ENCODE data around the gene KIF18A.
"Not testable (repeated sequence)": the region's sequence is repeated elsewhere in the genome, so short reads cannot be mapped to it uniquely, and the experiment has no call there.

Gene KIF18A

DNA sequence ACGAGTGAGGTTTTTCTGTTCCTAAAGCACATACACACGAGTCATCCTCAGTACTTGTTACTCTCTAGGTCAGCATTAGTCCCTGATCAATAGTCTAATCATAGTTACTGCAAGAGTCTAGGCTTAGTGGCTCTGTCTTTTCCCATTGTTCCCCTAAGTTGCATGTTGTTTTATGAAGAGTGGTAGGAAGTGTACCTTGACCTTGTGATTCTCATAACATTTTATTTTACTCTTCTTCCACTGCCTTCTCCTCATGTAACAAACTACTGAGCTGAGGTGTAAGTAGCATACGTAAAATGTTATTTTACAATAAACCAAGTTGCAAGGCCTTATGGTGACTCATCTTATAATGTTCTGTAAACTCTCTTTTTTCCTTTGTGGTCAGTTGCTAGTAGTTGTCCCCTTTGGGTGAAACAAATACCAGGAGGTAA, 15.2 kb upstream of the KIF18A start:
- Mint-ChIP-seq H3K36me3 (peaks cover 18% of the 10 kb centered on the region), H3K4me3 (no peak overlapping the region), H3K4me1 (peaks cover 4% of the 10 kb centered on the region), H3K27ac (no peak overlapping the region), H3K9me3 (no peaks in the 10 kb centered on the region), H3K27me3 (no peaks in the 10 kb centered on the region)
- no peak for DNase-seq (ENCODE audit: low spot score in 2 of 2)
- no peak for ATAC-seq (ENCODE audit: low read depth)

DNA sequence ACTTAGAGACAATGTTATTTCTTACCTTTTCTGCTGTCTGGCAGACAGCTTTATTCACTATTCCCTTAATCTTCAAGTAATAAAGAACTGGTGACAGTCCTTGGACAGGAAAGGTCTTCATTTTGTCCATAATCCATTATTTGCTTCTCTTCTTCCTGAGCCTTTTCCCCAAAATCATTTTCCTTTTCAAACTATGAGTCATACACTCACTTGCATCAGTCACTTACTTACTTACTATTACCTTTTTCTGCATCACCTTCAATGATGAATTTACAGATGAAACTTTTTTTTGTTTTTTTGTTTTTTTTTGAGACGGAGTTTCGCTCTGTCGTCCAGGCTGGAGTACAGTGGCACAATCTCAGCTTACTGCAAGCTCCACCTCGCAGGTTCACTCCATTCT, 9.8 kb upstream of the KIF18A start:
- Mint-ChIP-seq H3K9me3 (no peaks in the 10 kb centered on the region), H3K4me3 (no peak overlapping the region), H3K4me1 (peaks cover 8% of the 10 kb centered on the region), H3K27ac (no peak overlapping the region), H3K36me3 (peaks cover 13% of the 10 kb centered on the region), H3K27me3 (no peaks in the 10 kb centered on the region)
- no peak for ATAC-seq (ENCODE audit: low read depth)
- DNase-seq (ENCODE audit: low spot score in 2 of 2) = no peak

DNA sequence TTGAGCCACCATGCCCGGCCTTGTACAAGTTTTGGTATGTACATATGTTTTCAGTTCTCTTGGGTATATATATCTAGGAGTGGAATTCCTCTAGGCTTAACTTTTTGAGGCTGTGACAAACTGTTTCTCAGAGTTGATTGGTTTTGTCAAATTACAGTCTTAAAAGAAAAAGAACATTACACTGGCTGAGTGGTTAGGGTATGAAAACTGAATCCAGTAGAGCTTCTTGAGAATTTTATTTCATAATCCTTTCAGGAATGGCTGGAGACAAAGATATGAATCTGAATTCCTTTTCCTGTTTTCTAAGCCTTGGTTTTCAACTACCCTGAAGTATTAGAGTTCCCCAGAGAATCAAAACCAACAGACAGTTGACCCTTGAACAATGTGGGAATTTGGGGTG, 6.8 kb upstream of the KIF18A start:
- Mint-ChIP-seq H3K4me3 (no peak overlapping the region), H3K4me1 (peaks cover 16% of the 10 kb centered on the region), H3K27ac (no peak overlapping the region), H3K9me3 (no peaks in the 10 kb centered on the region), H3K27me3 (no peaks in the 10 kb centered on the region), H3K36me3 (peaks cover 10% of the 10 kb centered on the region)
- ATAC-seq (ENCODE audit: low read depth) (no peak), DNase-seq (ENCODE audit: low spot score in 2 of 2) (no peak)

DNA sequence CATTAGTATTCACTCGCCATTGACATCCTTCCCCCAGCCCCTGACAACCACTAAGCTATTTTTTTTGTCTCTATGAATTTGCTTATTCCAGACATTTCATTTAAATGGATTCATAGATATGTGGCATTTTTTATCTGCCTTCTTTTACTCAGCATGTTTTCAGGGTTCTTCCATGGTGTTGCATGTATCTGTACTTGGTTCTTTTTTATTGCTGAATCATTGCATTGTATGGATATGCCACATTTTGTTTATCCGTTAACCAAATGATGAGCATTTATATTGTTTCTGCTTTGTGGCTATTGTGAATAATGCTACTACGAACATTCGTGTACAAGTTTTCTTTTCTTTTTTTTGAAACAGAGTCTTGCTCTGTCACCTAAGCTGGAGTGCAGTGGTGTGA, 6.2 kb upstream of the KIF18A start:
- Mint-ChIP-seq H3K36me3 (peaks cover 10% of the 10 kb centered on the region), H3K27ac (no peak overlapping the region), H3K27me3 (no peaks in the 10 kb centered on the region), H3K4me1 (peaks cover 21% of the 10 kb centered on the region), H3K4me3 (no peak overlapping the region), H3K9me3 (no peaks in the 10 kb centered on the region)
- ATAC-seq (ENCODE audit: low read depth) (no peak), DNase-seq (ENCODE audit: low spot score in 2 of 2) (no peak)

DNA sequence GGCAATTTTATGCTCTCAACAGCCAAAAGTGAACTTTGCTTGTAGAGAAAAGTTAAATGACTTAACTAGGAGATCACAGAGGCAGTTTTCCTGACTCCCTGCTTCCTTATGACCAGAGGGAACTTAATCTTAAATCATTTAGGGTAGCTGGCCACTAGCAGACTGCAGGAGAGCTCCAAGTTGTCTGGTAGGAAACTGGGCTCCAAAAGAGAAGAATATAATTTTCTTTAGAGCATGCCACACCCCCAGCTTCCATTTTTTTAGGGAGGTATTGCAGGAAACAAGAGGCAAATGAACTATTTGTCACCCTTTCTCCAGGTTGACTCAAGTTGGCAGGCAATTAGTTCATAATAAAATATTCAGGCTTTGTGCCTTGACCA, 2.9 kb upstream of the KIF18A start:
- Mint-ChIP-seq H3K36me3 (peaks cover 10% of the 10 kb centered on the region), H3K9me3 (no peaks in the 10 kb centered on the region), H3K27ac (peak overlapping the region; percentile 98), H3K4me3 (peak overlapping the region; percentile 96), H3K27me3 (no peaks in the 10 kb centered on the region), H3K4me1 (peaks cover 26% of the 10 kb centered on the region)
- DNase-seq (ENCODE audit: low spot score in 2 of 2) (no peak), ATAC-seq (ENCODE audit: low read depth) (no peak)

DNA sequence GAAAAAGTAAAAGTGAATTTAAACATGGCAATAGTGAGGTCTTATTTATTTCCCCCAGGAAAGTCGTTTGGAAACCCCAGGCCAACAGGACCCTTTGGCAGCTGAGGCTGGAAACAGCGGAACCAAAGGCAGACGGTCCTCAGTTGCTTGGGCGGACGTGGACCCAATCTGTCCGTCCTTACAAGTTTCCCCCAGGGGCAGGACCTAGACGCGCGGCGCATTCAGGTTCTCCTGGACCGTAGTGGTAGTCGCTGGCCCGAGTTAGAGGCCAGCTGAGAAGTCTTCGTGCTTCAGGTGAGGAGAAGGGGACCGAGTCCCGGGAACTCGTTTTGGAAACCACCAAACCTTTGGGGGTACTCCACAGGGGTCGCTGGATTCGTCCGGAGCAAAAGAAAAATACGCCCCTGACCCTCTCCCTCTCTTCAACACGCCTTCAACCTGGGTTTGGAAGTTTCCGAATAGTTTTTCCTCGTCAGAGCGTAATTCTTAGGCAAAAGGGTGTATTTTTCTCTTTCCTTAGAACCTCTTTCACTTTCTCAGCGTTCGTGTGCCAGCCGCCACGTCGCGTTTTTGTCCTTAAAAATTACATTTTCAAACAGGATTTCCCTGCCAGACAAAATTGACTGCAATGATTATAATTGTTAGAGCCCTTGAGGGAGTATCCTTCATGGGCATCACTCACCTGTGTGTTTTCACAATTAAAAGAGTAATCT, 2.3 kb upstream of the KIF18A start:
- Mint-ChIP-seq H3K36me3 (peaks cover 10% of the 10 kb centered on the region), H3K4me1 (peaks cover 25% of the 10 kb centered on the region), H3K4me3 (peak overlapping the region; percentile 96), H3K27ac (peak overlapping the region; percentile 98), H3K9me3 (no peaks in the 10 kb centered on the region), H3K27me3 (no peaks in the 10 kb centered on the region)
- peak; percentile 9 for ATAC-seq (ENCODE audit: low read depth)
- peak; percentile 25 to 59 for DNase-seq (ENCODE audit: low spot score in 2 of 2)

DNA sequence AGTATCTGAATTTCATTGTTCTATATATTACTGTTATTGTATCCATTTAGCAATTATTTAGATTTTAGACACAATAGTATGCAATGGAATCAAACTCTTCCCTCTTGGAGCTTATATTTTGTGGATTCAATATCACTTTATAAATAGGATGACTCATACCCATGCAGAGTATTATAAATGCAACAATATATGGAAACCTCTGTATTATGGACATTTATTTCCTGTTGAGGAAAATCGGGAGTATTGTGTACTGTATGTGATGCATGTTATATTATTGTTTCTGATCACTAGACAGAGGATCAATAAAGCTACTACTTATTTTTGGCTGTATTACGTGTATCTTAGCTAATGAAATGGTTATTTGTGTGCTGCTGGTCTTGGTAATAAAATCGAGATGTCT, 1.0 kb upstream of the KIF18A start:
- DNase-seq (ENCODE audit: low spot score in 2 of 2) (no peak), ATAC-seq (ENCODE audit: low read depth) (no peak)
- peak overlapping the region; percentile 98 for H3K27ac Mint-ChIP-seq
- peaks cover 1% of the 10 kb centered on the region for H3K36me3 Mint-ChIP-seq
- peak overlapping the region; percentile 96 for H3K4me3 Mint-ChIP-seq
- peaks cover 25% of the 10 kb centered on the region for H3K4me1 Mint-ChIP-seq
- no peaks in the 10 kb centered on the region for H3K27me3 Mint-ChIP-seq
- no peaks in the 10 kb centered on the region for H3K9me3 Mint-ChIP-seq

DNA sequence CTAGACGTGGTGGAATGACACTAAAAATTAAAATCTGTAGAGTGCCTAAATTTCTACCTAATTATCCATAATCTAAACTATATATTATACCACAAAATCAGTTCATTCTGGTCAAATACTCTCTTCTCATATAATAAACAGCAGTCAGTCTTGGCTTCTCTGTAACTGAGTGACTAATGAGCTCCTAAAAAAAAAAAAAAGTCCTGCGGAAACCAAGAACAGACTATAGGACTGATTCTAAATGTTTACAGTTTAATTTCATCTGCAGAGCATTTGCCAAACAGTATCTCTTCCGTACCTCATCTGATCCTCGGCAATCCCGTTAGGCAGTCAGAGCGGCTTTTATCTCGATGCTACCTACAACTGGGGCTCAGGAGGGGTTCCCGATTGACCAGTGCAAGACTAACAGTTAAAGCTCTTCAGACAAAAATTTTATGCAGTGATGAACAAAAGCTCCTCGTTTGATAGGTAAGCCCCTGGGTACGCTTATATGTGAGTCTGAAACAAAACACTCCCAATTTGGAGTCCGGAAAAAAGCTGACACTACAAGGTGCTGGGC, 686 bp downstream of the KIF18A start:
- no peaks in the 10 kb centered on the region for H3K9me3 Mint-ChIP-seq
- H3K36me3 Mint-ChIP-seq = no peaks in the 10 kb centered on the region
- ATAC-seq (ENCODE audit: low read depth) = peak; percentile 0
- H3K27me3 Mint-ChIP-seq = no peaks in the 10 kb centered on the region
- peaks cover 23% of the 10 kb centered on the region for H3K4me1 Mint-ChIP-seq
- peak overlapping the region; percentile 98 for H3K27ac Mint-ChIP-seq
- no peak for DNase-seq (ENCODE audit: low spot score in 2 of 2)
- H3K4me3 Mint-ChIP-seq = peak overlapping the region; percentile 95

DNA sequence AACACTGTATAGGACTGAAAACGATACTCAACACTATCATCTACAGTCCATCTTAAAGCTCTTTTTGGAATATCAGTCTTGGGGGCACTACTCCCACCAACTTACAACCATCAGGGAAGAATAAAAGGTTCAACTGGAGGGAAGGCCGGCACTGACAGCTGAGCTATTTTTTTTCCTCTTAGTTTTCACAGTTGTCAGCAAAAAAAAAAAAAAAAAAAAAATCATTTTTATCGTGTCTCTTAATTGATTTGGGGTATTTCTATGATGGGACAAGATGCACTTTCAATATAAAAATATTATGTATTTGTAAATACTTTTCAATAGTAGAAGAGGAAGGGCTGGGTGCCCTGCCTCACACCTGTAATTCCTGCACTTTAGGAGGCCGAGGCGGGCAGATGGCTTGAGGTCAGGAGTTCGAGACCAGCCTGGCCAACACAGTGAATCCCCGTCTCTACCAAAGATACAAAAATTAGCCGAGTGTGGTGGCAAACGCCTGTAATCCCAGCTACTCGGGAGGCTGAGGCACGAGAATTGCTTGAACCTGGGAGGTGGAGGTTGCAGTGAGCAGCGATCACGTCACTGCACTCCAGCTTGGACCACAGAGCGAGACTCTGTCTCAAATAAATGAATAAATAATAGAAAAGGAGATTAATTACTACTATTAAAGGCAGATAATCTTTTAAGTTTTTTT, 1.5 kb downstream of the KIF18A start:
- Mint-ChIP-seq H3K4me1 (peaks cover 20% of the 10 kb centered on the region), H3K27me3 (no peaks in the 10 kb centered on the region), H3K27ac (peak overlapping the region; percentile 65), H3K9me3 (no peaks in the 10 kb centered on the region), H3K36me3 (no peaks in the 10 kb centered on the region), H3K4me3 (peak overlapping the region; percentile 49)
- DNase-seq (ENCODE audit: low spot score in 2 of 2) (no peak), ATAC-seq (ENCODE audit: low read depth) (no peak)

DNA sequence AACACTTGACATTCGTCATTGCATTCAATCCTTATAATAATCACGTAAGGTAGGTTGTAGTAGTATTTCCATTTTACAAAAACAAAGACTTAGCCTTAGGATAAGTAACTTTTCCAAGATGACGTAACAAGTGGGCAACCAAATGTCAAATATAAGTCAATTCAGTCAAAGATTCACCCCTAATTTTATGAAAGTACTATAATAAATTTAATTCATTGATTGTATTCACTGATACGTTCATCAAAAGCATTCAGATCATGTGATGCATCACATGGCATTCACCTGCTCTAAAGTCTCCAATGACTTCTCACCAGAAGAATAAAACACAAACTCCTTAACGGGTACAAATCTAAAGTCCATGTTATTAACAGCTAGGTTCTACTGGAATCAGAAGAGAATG, 2.1 kb downstream of the KIF18A start:
- Mint-ChIP-seq H3K4me3 (peak overlapping the region; percentile 49), H3K9me3 (no peaks in the 10 kb centered on the region), H3K36me3 (no peaks in the 10 kb centered on the region), H3K27ac (peak overlapping the region; percentile 65), H3K4me1 (peaks cover 20% of the 10 kb centered on the region), H3K27me3 (no peaks in the 10 kb centered on the region)
- no peak for DNase-seq (ENCODE audit: low spot score in 2 of 2)
- no peak for ATAC-seq (ENCODE audit: low read depth)

DNA sequence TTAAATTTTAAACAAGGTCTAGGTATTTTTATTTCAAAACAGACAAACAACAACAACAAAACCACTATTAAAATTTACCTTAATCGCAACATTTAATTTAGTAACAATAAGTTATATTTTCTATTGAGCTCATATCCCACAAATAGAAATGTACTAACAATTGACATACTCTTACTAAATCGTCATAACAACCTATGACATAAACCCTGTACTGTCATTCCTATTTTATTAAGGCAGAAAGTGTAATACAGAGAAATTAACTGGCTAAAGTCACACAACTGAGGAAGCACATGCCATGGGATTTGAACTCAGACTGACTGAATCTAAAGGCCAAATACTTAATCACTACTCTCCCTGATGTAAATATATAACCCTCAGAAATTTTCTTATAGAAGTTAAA, 3.0 kb downstream of the KIF18A start:
- no peaks in the 10 kb centered on the region for H3K27me3 Mint-ChIP-seq
- no peak overlapping the region for H3K4me3 Mint-ChIP-seq
- H3K36me3 Mint-ChIP-seq = no peaks in the 10 kb centered on the region
- ATAC-seq (ENCODE audit: low read depth) = no peak
- DNase-seq (ENCODE audit: low spot score in 2 of 2) = no peak
- H3K9me3 Mint-ChIP-seq = no peaks in the 10 kb centered on the region
- peaks cover 14% of the 10 kb centered on the region for H3K4me1 Mint-ChIP-seq
- H3K27ac Mint-ChIP-seq = no peak overlapping the region

DNA sequence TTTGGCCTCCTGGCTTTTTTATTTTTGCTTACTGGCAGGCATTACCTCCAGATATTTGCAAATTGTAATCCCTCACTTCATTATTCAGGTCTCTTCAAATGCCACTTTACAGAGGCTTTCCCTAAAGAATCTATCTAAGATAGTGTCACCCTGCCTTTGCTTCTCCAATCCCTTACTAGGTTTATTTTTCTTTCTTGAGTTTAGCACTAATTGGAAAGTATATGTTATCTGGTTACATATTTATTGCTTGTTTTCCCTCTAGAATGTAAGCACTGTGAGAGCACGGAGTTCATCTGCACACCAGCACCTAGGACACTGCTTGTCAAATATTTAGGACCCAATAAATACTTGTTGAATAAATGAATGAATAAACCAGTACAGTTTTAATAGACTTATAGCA, 3.5 kb downstream of the KIF18A start:
- no peak overlapping the region for H3K27ac Mint-ChIP-seq
- H3K27me3 Mint-ChIP-seq = no peaks in the 10 kb centered on the region
- no peak overlapping the region for H3K4me3 Mint-ChIP-seq
- H3K9me3 Mint-ChIP-seq = no peaks in the 10 kb centered on the region
- DNase-seq (ENCODE audit: low spot score in 2 of 2) (no peak), ATAC-seq (ENCODE audit: low read depth) (no peak)
- H3K4me1 Mint-ChIP-seq = peaks cover 10% of the 10 kb centered on the region
- H3K36me3 Mint-ChIP-seq = no peaks in the 10 kb centered on the region

DNA sequence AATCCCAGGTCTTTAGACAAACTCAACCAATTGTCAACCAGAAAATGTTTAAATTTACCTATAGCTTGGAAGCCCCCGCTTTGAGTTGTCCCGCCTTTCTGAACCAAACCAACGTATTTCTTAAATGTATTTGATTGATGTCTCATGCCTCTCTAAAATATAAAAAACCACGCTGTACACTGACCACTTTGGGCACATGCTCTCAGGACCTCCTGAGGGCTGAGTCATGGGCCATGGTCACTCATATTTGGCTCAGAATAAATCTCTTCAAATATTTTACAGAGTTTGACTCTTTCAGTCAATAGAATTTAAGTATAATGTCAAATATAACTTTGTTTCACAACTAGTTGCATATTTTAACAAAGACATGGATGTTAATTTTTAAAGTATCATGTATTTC, 5.7 kb downstream of the KIF18A start:
- DNase-seq (ENCODE audit: low spot score in 2 of 2); H3K27ac Mint-ChIP-seq; ATAC-seq (ENCODE audit: low read depth); H3K4me3 Mint-ChIP-seq; H3K36me3 Mint-ChIP-seq; H3K27me3 Mint-ChIP-seq; H3K4me1 Mint-ChIP-seq; H3K9me3 Mint-ChIP-seq: not testable (repeated sequence)

DNA sequence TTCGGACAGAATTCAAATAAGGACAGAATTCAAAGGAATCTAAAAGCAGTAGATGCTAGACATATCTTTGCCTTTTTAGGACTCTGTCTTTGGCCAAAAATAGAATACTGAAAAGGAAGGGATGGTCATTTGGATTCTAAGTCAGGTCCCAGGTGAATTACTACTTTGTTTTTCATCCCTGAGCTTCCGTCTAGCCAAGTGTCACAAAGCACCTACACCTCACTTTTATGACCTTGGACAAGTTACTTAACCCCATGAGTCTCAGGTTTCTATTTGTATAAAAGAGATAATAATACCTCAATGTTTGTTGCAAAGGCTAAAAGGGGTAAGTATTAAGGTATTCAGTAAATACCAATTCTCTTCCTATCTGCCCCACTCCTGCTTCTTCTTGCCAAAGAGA, 7.3 kb downstream of the KIF18A start:
- Mint-ChIP-seq H3K4me1 (peaks cover 2% of the 10 kb centered on the region), H3K27ac (no peak overlapping the region), H3K4me3 (no peak overlapping the region), H3K9me3 (no peaks in the 10 kb centered on the region), H3K27me3 (no peaks in the 10 kb centered on the region), H3K36me3 (no peaks in the 10 kb centered on the region)
- DNase-seq (ENCODE audit: low spot score in 2 of 2) (no peak), ATAC-seq (ENCODE audit: low read depth) (no peak)
